Vagina (tissue), 2 donors: ENCODE measurements around the gene HMGA1.

Source experiments
- POLR2A ChIP-seq, 2 donors: fragments of 450-650 bp; IDR thresholded peaks; one replicate each; pipeline ENCODE4 v1.6.1; 2017; ENCODE audit warnings: antibody characterized with exemption in 2 of 2, mild to moderate bottlenecking in 2 of 2, moderate library complexity in 2 of 2
- POLR2AphosphoS5 ChIP-seq, 2 donors: sonication (generic); formaldehyde crosslinking; IDR thresholded peaks; one replicate each; pipeline ENCODE4 v1.9.0; 2017; ENCODE audit warnings: antibody characterized with exemption in 2 of 2, mild to moderate bottlenecking in 2 of 2, low read depth in 1 of 2; ENCODE audit not compliant: insufficient read depth in 1 of 2
- TF ChIP-seq, protein P1 (sequence below), 3 experiments: fragments of 450-650 bp in 2 of 3; fragments of 200-600 bp in 1 of 3; sonication (generic) in 1 of 3; IDR thresholded peaks; one replicate each; pipeline ENCODE4 v1.5.1; 2017 to 2019; ENCODE audit warnings: antibody characterized with exemption in 3 of 3, mild to moderate bottlenecking in 2 of 3, moderate library complexity in 2 of 3

DNA sequence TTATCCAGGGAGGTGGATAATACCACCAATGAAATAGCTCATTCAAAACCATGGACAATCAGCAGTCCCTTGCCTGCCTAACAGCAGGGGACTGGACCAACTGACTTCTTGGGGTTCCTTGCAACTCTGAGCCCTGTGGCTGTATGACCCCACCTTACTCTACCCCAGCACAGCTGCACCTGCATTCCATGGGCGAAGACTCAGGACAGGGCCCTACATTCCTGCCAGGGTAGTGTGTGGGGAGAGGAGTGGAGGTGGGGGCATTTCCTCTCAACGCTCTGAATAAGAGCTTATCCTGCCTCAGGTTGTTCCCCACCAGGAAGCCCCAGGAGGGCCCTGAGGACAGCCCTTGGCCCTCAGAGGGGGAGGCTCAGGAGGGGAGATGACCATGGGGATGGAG is 30.8 kb upstream of the HMGA1 start:
- TF ChIP-seq, protein P1, sequence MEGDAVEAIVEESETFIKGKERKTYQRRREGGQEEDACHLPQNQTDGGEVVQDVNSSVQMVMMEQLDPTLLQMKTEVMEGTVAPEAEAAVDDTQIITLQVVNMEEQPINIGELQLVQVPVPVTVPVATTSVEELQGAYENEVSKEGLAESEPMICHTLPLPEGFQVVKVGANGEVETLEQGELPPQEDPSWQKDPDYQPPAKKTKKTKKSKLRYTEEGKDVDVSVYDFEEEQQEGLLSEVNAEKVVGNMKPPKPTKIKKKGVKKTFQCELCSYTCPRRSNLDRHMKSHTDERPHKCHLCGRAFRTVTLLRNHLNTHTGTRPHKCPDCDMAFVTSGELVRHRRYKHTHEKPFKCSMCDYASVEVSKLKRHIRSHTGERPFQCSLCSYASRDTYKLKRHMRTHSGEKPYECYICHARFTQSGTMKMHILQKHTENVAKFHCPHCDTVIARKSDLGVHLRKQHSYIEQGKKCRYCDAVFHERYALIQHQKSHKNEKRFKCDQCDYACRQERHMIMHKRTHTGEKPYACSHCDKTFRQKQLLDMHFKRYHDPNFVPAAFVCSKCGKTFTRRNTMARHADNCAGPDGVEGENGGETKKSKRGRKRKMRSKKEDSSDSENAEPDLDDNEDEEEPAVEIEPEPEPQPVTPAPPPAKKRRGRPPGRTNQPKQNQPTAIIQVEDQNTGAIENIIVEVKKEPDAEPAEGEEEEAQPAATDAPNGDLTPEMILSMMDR (IDR thresholded peaks at IDR 0.05): no peak
- no peak for TF ChIP-seq POLR2AphosphoS5 (IDR thresholded peaks at IDR 0.05; ENCODE audit: insufficient read depth in 1 of 2, low read depth in 1 of 2)
- no peak for TF ChIP-seq POLR2A (IDR thresholded peaks at IDR 0.05)
